ENCODE data around the gene KCNJ11. TPM values are rescaled to one million over a fixed set of nuclear protein-coding genes. Genes with fewer than 3 reads are reported as not detected.
A peak's percentile ranks its signal among the peaks of the same experiment; 100 is the strongest.

Gene KCNJ11
- total RNA-seq, 1 donor from 2014 or later, result 18.6 TPM

DNA sequence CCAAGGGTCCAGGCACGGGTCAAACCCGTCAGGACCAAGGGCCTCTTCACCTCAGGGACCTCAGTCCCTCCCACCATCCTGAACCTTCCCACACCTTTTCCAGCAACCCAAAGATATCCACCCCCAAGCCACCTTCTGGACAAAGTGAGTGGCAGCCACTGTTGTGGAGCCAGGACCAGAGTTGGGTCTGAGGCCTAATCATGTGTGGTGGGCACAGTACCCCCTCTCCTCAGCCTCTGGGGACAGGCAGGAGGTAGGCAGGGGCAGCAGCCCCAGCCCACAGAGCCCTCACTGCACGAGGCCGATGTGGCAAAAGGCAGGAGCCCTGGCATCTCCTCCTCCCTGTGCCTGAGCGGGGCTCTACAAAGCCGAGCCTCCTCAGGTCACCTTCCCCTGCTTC lies 2.5 kb downstream of the KCNJ11 start:
- no peak for DNase-seq (ENCODE audit: extremely low spot score, unreplicated experiment)
- H3K9me3 Mint-ChIP-seq, result no peaks in the 10 kb centered on the region
- H3K4me1 Mint-ChIP-seq (ENCODE audit: unreplicated experiment), result no peaks in the 10 kb centered on the region
- peaks cover 6% of the 10 kb centered on the region for H3K27me3 Mint-ChIP-seq
- peak overlapping the region; percentile 36 for H3K27ac Mint-ChIP-seq
- peak overlapping the region; percentile 78 for H3K4me3 Mint-ChIP-seq
- TF ChIP-seq, protein P1, sequence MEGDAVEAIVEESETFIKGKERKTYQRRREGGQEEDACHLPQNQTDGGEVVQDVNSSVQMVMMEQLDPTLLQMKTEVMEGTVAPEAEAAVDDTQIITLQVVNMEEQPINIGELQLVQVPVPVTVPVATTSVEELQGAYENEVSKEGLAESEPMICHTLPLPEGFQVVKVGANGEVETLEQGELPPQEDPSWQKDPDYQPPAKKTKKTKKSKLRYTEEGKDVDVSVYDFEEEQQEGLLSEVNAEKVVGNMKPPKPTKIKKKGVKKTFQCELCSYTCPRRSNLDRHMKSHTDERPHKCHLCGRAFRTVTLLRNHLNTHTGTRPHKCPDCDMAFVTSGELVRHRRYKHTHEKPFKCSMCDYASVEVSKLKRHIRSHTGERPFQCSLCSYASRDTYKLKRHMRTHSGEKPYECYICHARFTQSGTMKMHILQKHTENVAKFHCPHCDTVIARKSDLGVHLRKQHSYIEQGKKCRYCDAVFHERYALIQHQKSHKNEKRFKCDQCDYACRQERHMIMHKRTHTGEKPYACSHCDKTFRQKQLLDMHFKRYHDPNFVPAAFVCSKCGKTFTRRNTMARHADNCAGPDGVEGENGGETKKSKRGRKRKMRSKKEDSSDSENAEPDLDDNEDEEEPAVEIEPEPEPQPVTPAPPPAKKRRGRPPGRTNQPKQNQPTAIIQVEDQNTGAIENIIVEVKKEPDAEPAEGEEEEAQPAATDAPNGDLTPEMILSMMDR (conservative IDR thresholded peaks at IDR 0.05), result no peak
- no peaks in the 10 kb centered on the region for H3K36me3 Mint-ChIP-seq

DNA sequence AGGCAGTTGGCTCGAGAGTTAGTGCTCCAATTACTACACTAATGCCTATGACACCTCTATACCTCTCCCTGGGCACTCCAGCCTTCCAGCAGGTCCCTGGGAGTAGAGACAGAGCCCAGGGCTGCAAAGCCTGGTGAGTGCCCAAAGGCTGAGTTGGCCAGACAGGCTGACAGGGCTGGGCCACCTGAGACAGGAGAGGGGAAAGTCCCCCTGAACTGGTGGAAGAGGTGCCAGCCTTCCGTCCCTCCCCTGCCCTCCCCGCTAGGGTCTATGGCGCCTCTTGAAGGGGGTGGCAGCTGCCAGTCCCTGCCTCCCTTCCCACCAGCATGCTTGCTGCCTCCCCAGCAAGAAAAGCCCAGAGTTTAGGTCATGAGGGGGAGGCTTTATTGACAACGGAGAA lies 3.0 kb downstream of the KCNJ11 start:
- no peaks in the 10 kb centered on the region for H3K4me1 Mint-ChIP-seq (ENCODE audit: unreplicated experiment)
- H3K9me3 Mint-ChIP-seq, result no peaks in the 10 kb centered on the region
- peaks cover 5% of the 10 kb centered on the region for H3K27me3 Mint-ChIP-seq
- H3K36me3 Mint-ChIP-seq, result no peaks in the 10 kb centered on the region
- peak overlapping the region; percentile 63 for H3K4me3 Mint-ChIP-seq
- no peak for DNase-seq (ENCODE audit: extremely low spot score, unreplicated experiment)
- H3K27ac Mint-ChIP-seq, result peak overlapping the region; percentile 36
- TF ChIP-seq, protein P1 (conservative IDR thresholded peaks at IDR 0.05), result no peak

DNA sequence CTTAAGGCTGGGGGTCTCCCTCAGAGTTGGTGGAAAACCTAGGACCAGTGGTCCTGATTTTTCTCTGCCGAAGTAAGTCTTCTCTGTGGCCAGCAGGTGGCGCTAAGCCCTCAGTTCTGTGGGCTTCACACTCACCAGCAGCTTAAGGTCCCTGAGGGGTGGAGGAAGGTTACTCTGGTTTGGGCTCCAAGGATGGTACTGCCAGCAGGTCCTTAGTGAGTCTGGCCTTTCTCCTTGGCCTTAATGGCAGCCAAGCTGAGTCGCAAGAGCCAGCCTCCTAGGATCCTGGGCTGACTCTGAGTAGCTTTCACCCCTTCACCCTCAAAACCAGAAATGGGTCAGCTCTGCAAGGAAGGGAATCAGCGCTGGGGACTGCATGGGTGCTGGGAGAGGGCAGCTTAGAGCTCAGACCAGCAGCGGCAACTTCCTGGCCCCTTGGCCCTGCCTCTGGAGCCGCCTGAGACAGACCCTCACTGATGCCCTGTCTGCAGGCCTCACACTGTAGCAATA lies 4.4 kb downstream of the KCNJ11 start:
- no peaks in the 10 kb centered on the region for H3K27me3 Mint-ChIP-seq

GRCh38 chr11:17383461-17383860 lies 5.0 kb downstream of the KCNJ11 start:
- H3K4me1 Mint-ChIP-seq (ENCODE audit: unreplicated experiment), result no peaks in the 10 kb centered on the region

More for the DNA sequence above, 4.4 kb downstream of the KCNJ11 start:
- Mint-ChIP-seq H3K4me3 (peak overlapping the region; percentile 34), H3K4me1 (ENCODE audit: unreplicated experiment) (no peaks in the 10 kb centered on the region), H3K27ac (no peak overlapping the region), H3K36me3 (no peaks in the 10 kb centered on the region), H3K9me3 (no peaks in the 10 kb centered on the region)
- DNase-seq (ENCODE audit: extremely low spot score, unreplicated experiment), result peak; percentile 82
- TF ChIP-seq, protein P1 (conservative IDR thresholded peaks at IDR 0.05), result peak; percentile 97

DNA sequence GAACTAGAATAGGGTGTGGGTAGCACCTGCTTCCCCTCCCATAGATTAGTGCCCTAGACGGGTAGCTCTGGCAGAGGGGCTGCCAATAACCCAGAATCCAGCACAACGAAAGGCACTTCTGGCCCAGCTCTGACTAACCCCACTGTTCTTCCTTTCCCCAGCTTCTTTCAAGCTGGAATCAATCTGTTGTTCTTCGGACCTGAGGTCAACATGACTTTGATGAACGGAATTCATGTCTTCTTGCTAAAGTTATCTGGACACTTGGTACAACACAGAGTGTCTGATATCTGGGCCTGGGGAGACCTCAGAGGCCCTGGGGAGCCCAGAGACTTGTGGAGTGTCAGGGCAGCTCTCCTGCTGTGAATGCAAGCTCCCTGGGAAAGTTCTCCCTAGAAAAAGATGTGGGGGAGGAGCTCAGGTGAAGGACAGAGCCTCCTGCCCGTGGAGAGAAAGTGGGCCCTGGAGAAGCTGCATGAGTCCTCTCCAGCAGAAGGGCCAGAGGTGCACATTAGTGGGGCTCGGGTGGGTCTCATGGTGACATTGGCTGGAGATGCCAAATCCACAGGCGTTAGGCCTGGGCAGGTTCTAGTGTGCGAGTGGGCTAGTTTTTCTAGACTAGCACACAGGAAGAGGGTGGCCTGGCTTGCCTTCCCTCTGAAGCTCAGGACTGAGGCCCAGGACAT lies 6.3 kb downstream of the KCNJ11 start:
- Mint-ChIP-seq H3K4me1 (ENCODE audit: unreplicated experiment) (no peaks in the 10 kb centered on the region), H3K36me3 (peaks cover 11% of the 10 kb centered on the region), H3K27ac (no peak overlapping the region), H3K4me3 (no peak overlapping the region), H3K27me3 (no peaks in the 10 kb centered on the region), H3K9me3 (no peaks in the 10 kb centered on the region)
- DNase-seq (ENCODE audit: extremely low spot score, unreplicated experiment), result no peak
- TF ChIP-seq, protein P1 (conservative IDR thresholded peaks at IDR 0.05), result no peak

More at GRCh38 chr11:17383461-17383860, 5.0 kb downstream of the KCNJ11 start:
- Mint-ChIP-seq H3K9me3 (no peaks in the 10 kb centered on the region), H3K27me3 (no peaks in the 10 kb centered on the region), H3K4me3 (no peak overlapping the region), H3K27ac (no peak overlapping the region), H3K36me3 (peaks cover 2% of the 10 kb centered on the region)
- TF ChIP-seq, protein P1 (conservative IDR thresholded peaks at IDR 0.05), result no peak
- DNase-seq (ENCODE audit: extremely low spot score, unreplicated experiment), result no peak

Data from type B pancreatic cell (in vitro differentiated cells).